Thoracic aorta (tissue), 2 donors: ENCODE results near the gene MYL12A. TPM values are rescaled to one million over a fixed set of nuclear protein-coding genes. Genes with fewer than 3 reads are reported as not detected.

Experiments used
- ATAC-seq: fragments of 150-250 bp; one replicate; pipeline ENCODE4 v1.8.0; 2017; ENCODE audit warnings: low read depth; ENCODE audit not compliant: insufficient number of reproducible peaks, low FRiP score
- DNase-seq: peaks from one replicate; pipeline ENCODE4 v3.0.0-alpha.2; 2020; ENCODE audit warnings: low spot score
- H3K27ac ChIP-seq, 2 donors: fragments of 200-600 bp; sonication (generic); 1 replicate in 1 of 2; 2 replicates in 1 of 2; pipeline ENCODE4 v1.5.1; 2016; ENCODE audit warnings: mild to moderate bottlenecking in 2 of 2, moderate library complexity in 2 of 2
- H3K27me3 ChIP-seq: fragments of 200-600 bp; sonication (generic); replicated peaks from 2 replicates; pipeline ENCODE4 v1.6.0; 2016; ENCODE audit warnings: mild to moderate bottlenecking; ENCODE audit not compliant: insufficient read depth
- H3K36me3 ChIP-seq: fragments of 200-600 bp; sonication (generic); one replicate; pipeline ENCODE4 v1.5.1; 2016
- H3K4me1 ChIP-seq, 2 donors: fragments of 200-600 bp; sonication (generic); 1 replicate in 1 of 2; 2 replicates in 1 of 2; pipeline versions ENCODE4 v1.5.1 to v1.6.0; 2016; ENCODE audit warnings: low read depth in 2 of 2, mild to moderate bottlenecking in 1 of 2; ENCODE audit not compliant: control insufficient read depth in 1 of 2
- H3K4me3 ChIP-seq: fragments of 200-600 bp; sonication (generic); 2 replicates; pipeline ENCODE4 v1.5.1; 2016; ENCODE audit warnings: mild to moderate bottlenecking
- H3K9me3 ChIP-seq: fragments of 200-600 bp; sonication (generic); 2 replicates; pipeline ENCODE4 v1.5.1; 2016
- CTCF ChIP-seq: fragments of 200-600 bp; sonication (generic); IDR thresholded peaks from one replicate; pipeline ENCODE4 v1.5.1; 2019; ENCODE audit warnings: antibody characterized with exemption
- total RNA-seq, 2 donors: library from RNA; depleted of rRNA; stranded (reverse); fragments of >200 nt; gene quantifications; one replicate each; pipeline versions ENCODE4 v1.1.0 to v1.2.3, GENCODE V29; 2016

MYL12A gene
- total RNA-seq, 2 donors from 2014 or later = 451 to 800 TPM

- no peak for ATAC-seq
- no peak for TF ChIP-seq CTCF
Measured at GRCh38 chr18:3234457-3234856, 13.1 kb upstream of the MYL12A start.

DNA sequence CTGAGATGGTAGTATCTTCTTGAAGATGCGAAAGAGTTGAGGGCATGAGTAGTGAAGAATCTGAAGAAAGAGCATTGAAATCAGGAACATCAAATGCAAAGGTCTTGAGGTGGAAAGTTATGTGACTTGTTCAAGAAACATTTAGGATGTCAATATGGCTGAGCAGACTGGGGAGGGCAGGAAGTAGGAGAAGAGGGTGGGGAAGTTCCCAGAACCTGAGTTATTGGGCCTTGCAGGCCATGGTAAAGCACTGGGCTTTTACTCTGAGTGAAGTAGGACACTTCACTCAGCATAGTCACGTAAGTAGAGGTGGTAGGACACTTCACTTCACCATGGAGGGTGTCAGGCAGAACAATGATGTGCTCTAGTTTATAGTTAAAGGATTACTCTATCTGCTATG, 11.8 kb upstream of the MYL12A start:
- H3K4me1 ChIP-seq = peaks cover 0 to 7% of the 10 kb centered on the region in 2 donors
- no peaks in the 10 kb centered on the region for H3K9me3 ChIP-seq
- no peaks in the 10 kb centered on the region for H3K27me3 ChIP-seq
- no peaks in the 10 kb centered on the region for H3K36me3 ChIP-seq
- no peak overlapping the region for H3K4me3 ChIP-seq
- H3K27ac ChIP-seq = no peak overlapping the region
- ATAC-seq (no peak), DNase-seq (no peak)
- TF ChIP-seq CTCF = no peak

More at GRCh38 chr18:3234457-3234856, 13.1 kb upstream of the MYL12A start:
- Histone ChIP-seq H3K4me3 (no peak overlapping the region), H3K36me3 (no peaks in the 10 kb centered on the region), H3K27me3 (no peaks in the 10 kb centered on the region), H3K4me1 (peaks cover 0 to 7% of the 10 kb centered on the region in 2 donors), H3K27ac (no peak overlapping the region), H3K9me3 (no peaks in the 10 kb centered on the region)
- no peak for DNase-seq

GRCh38 chr18:3236470-3236869, 11.1 kb upstream of the MYL12A start:
- ATAC-seq (no peak), DNase-seq (no peak)
- Histone ChIP-seq H3K4me3 (no peak overlapping the region), H3K27ac (no peak overlapping the region), H3K27me3 (no peaks in the 10 kb centered on the region), H3K4me1 (peaks cover 0 to 7% of the 10 kb centered on the region in 2 donors), H3K9me3 (no peaks in the 10 kb centered on the region), H3K36me3 (no peaks in the 10 kb centered on the region)
- TF ChIP-seq CTCF = no peak

DNA sequence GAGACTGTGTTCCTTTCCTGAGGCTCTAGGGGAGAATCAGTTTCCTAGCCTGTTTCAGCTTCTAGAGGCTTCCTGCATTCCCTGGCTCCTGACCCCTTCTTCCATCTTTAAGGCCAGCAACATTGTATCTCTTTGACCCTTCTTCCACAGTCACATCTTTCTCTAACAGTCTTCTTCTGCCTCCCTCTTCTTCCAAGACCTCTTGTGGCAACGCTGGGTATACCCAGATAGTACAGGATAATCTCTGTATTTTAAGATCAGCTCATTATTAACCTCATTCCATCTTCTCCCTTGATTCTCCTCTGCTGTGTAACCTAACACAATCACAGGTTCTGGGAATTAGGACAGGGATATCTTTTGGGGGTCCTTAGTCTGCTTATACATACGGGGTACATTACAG, 8.9 kb upstream of the MYL12A start:
- TF ChIP-seq CTCF = no peak
- no peaks in the 10 kb centered on the region for H3K9me3 ChIP-seq
- no peak overlapping the region for H3K27ac ChIP-seq
- H3K36me3 ChIP-seq = no peaks in the 10 kb centered on the region
- H3K4me1 ChIP-seq = peaks cover 5 to 10% of the 10 kb centered on the region in 2 donors
- no peak for ATAC-seq
- H3K4me3 ChIP-seq = no peak overlapping the region
- H3K27me3 ChIP-seq = no peaks in the 10 kb centered on the region
- DNase-seq = no peak

- no peaks in the 10 kb centered on the region for H3K9me3 ChIP-seq
- DNase-seq (no peak), ATAC-seq (no peak)
- H3K27ac ChIP-seq = no peak overlapping the region
- H3K36me3 ChIP-seq = peaks cover 4% of the 10 kb centered on the region
- peaks cover 18 to 36% of the 10 kb centered on the region in 2 donors for H3K4me1 ChIP-seq
- no peaks in the 10 kb centered on the region for H3K27me3 ChIP-seq
- TF ChIP-seq CTCF = no peak
- peak overlapping the region; percentile 89 for H3K4me3 ChIP-seq
Measured at GRCh38 chr18:3245185-3245564, 2.4 kb upstream of the MYL12A start.
